Measurements from ENCODE around the gene PCDHGA8.
"Not testable (repeated sequence)": the region's sequence is repeated elsewhere in the genome, so short reads cannot be mapped to it uniquely, and the experiment has no call there.

- not testable (repeated sequence) for TF ChIP-seq POLR2A (IDR thresholded peaks at IDR 0.05; ENCODE audit: low read length); GATA1 (IDR thresholded peaks at IDR 0.05; ENCODE audit: low read depth, low read length)
These were observed 16.8 kb upstream of the PCDHGA8 start for GRCh38 chr5:141375444-141376155.

Measured in erythroblast (primary cell).